HepG2 (cell line): Measurements from ENCODE around the gene TBC1D12. TPM values are rescaled to one million over a fixed set of nuclear protein-coding genes. Genes with fewer than 3 reads are reported as not detected.
A peak's percentile ranks its signal among the peaks of the same experiment; 100 is the strongest.

ENCODE experiments used
- ARID3A ChIP-seq: IDR thresholded peaks from 2 replicates; pipeline ENCODE4 v1.6.1; 2012; ENCODE audit warnings: low read depth, low read length, improper control_type of control experiment
- CCAR2 ChIP-seq: fragments of 200-400 bp; formaldehyde crosslinking; optimal IDR thresholded peaks from 2 replicates; pipeline ENCODE3; 2018; ENCODE audit warnings: low read depth, mild to moderate bottlenecking, low read length, moderate library complexity
- FOXO4 ChIP-seq: sonication (generic); formaldehyde crosslinking; conservative IDR thresholded peaks from 2 replicates; pipeline ENCODE4 v1.8.1; 2023; ENCODE audit warnings: missing genetic modification reagents
- GLI4 ChIP-seq: sonication (generic); formaldehyde crosslinking; IDR thresholded peaks from 2 replicates; pipeline ENCODE4 v1.5.1; 2020; ENCODE audit warnings: missing genetic modification reagents, mild to moderate bottlenecking, moderate library complexity, borderline replicate concordance
- HBP1 ChIP-seq: IDR thresholded peaks from 2 replicates; pipeline ENCODE4 v1.6.1; 2016; ENCODE audit warnings: low read depth, control low read depth
- HIC2 ChIP-seq: sonication (generic); formaldehyde crosslinking; IDR thresholded peaks from 2 replicates; pipeline ENCODE4 v1.9.0; 2022; ENCODE audit warnings: low read depth, missing genetic modification reagents
- ISL2 ChIP-seq: sonication (generic); formaldehyde crosslinking; IDR thresholded peaks from 2 replicates; pipeline ENCODE4 v1.5.0; 2020; ENCODE audit warnings: missing genetic modification reagents
- KDM2A ChIP-seq: sonication (generic); formaldehyde crosslinking; IDR thresholded peaks from 2 replicates; pipeline ENCODE4 v1.4.0; 2020; ENCODE audit warnings: low read depth, missing genetic modification reagents, borderline replicate concordance
- KLF9 ChIP-seq: IDR thresholded peaks from 2 replicates; pipeline ENCODE4 v1.6.1; 2016; ENCODE audit warnings: low read depth
- MLLT10 ChIP-seq: sonication (generic); formaldehyde crosslinking; IDR thresholded peaks from 2 replicates; pipeline ENCODE4 v1.4.0; 2020; ENCODE audit warnings: missing genetic modification reagents
- NCOR1 ChIP-seq: fragments of 200-600 bp; sonication (generic); IDR thresholded peaks from 2 replicates; pipeline ENCODE4 v1.7.0; 2017; ENCODE audit warnings: antibody characterized with exemption, low read length, borderline replicate concordance
- XRCC5 ChIP-seq: fragments of 200-400 bp; formaldehyde crosslinking; optimal IDR thresholded peaks from 2 replicates; pipeline ENCODE3; 2017; ENCODE audit warnings: mild to moderate bottlenecking, low read length
- ZBTB21 ChIP-seq: sonication (generic); formaldehyde crosslinking; IDR thresholded peaks from 2 replicates; pipeline ENCODE4 v1.4.0; 2020; ENCODE audit warnings: missing genetic modification reagents
- ZNF512 ChIP-seq: sonication (generic); formaldehyde crosslinking; IDR thresholded peaks from 2 replicates; pipeline ENCODE4 v1.4.0; 2020; ENCODE audit warnings: mild to moderate bottlenecking, missing genetic modification reagents
- ZNF564 ChIP-seq: sonication (generic); formaldehyde crosslinking; IDR thresholded peaks from 2 replicates; pipeline ENCODE4 v1.8.1; 2023; ENCODE audit warnings: mild to moderate bottlenecking, missing genetic modification reagents
- ZNF660 ChIP-seq: sonication (generic); formaldehyde crosslinking; IDR thresholded peaks from 2 replicates; pipeline ENCODE4 v1.5.1; 2020; ENCODE audit warnings: mild to moderate bottlenecking, low read depth, missing genetic modification reagents, borderline replicate concordance
- ZNF770 ChIP-seq: sonication (generic); formaldehyde crosslinking; IDR thresholded peaks from 2 replicates; pipeline ENCODE4 v1.5.0; 2020; ENCODE audit warnings: mild to moderate bottlenecking, missing genetic modification reagents
- ZNF773 ChIP-seq: sonication (generic); formaldehyde crosslinking; IDR thresholded peaks from 2 replicates; pipeline ENCODE4 v1.4.0; 2020; ENCODE audit warnings: missing genetic modification reagents, borderline replicate concordance
- polyA plus RNA-seq, 8 experiments: library from polyadenylated mRNA; depleted of rRNA in 3 of 8; stranded (reverse) in 7 of 8; unstranded in 1 of 8; fragments of >200 nt; fragmentation: Illumina TruSeq in 4 of 8; extraction: Trizol in 4 of 8; gene quantifications; 2 replicates each; pipeline versions ENCODE4 v1.2.1 to v1.2.3, GENCODE V29; 2011 to 2016; ENCODE audit warnings: low read depth in 4 of 8, missing spikeins in 1 of 8, mixed read lengths in 1 of 8; ENCODE audit not compliant: insufficient read depth in 1 of 8
- total RNA-seq, 5 experiments: library from RNA; depleted of rRNA; stranded (reverse); fragments of >200 nt; fragmentation: Illumina TruSeq; extraction: Trizol; gene quantifications; 2 replicates each; pipeline ENCODE4 v1.2.3, GENCODE V29; 2016; ENCODE audit warnings: low read depth in 1 of 5

The TBC1D12 gene
- total and polyA plus RNA-seq, 2 of the 13 experiments (the other 11 are each of a cell fraction or from before 2014, with no cell fraction given), result 5.7 to 6.2 TPM

GRCh38 chr10:94362360-94363250, 39.7 kb upstream of the TBC1D12 start, which contains the start of gene NOC3L (continued):
- TF ChIP-seq ZNF660 (CRISPR knock-in tag) (0 out of 2 replicates have a peak, but pooled peaks have one; percentile 79), GLI4 (peak; percentile 46; the same call in 1 of the 2 replicates), NCOR1 (no peak), ZNF770 (CRISPR knock-in tag) (peak; percentile 78), FOXO4 (CRISPR knock-in tag) (peak; percentile 91; the same call in 1 of the 2 replicates), HIC2 (peak; percentile 92), CCAR2 (peak; percentile 21), ARID3A (no peak), ISL2 (CRISPR knock-in tag) (peak; percentile 81), MLLT10 (CRISPR knock-in tag) (no peak), HBP1 (CRISPR knock-in tag) (peak; percentile 98), ZNF512 (CRISPR knock-in tag) (no peak), KDM2A (peak; percentile 99), ZBTB21 (peak; percentile 72), ZNF564 (CRISPR knock-in tag) (peak; percentile 96), KLF9 (CRISPR knock-in tag) (peak; percentile 98), ZNF773 (CRISPR knock-in tag) (peak; percentile 96), XRCC5 (peak; percentile 92)
